Esophagus (tissue), 2 donors: Measurements from ENCODE around the gene PTGDR2. TPM values are rescaled to one million over a fixed set of nuclear protein-coding genes. Genes with fewer than 3 reads are reported as not detected.

ENCODE experiments used
- H3K27ac ChIP-seq, 2 donors: one replicate each; pipeline ENCODE4 v1.5.1; 2013; ENCODE audit warnings: low read depth in 2 of 2, mild to moderate bottlenecking in 2 of 2, inconsistent platforms in 1 of 2, low read length in 1 of 2, moderate library complexity in 1 of 2
- H3K27me3 ChIP-seq, 2 donors: one replicate each; pipeline ENCODE4 v1.6.1; 2013; ENCODE audit warnings: low read length in 2 of 2, control low read depth in 1 of 2, mild to moderate bottlenecking in 1 of 2; ENCODE audit not compliant: insufficient read depth in 2 of 2, control insufficient read depth in 1 of 2
- H3K36me3 ChIP-seq, 2 donors: one replicate each; pipeline ENCODE4 v1.6.1; 2013; ENCODE audit warnings: low read length in 1 of 2; ENCODE audit not compliant: control insufficient read depth in 2 of 2, insufficient read depth in 2 of 2
- H3K4me1 ChIP-seq, 2 donors: one replicate each; pipeline ENCODE4 v1.6.1; 2013; ENCODE audit warnings: low read length in 1 of 2; ENCODE audit not compliant: control insufficient read depth in 2 of 2, insufficient read depth in 2 of 2
- H3K4me3 ChIP-seq, 2 donors: one replicate each; pipeline ENCODE4 v1.5.1; 2013; ENCODE audit warnings: low read length in 2 of 2, mild to moderate bottlenecking in 2 of 2, low read depth in 1 of 2, moderate library complexity in 1 of 2
- H3K9me3 ChIP-seq, 2 donors: one replicate each; pipeline ENCODE4 v1.6.1; 2013; ENCODE audit warnings: mild to moderate bottlenecking in 2 of 2, low read depth in 1 of 2, low read length in 1 of 2, moderate library complexity in 1 of 2; ENCODE audit not compliant: control insufficient read depth in 2 of 2, insufficient read depth in 1 of 2
- WGBS, 2 donors: extraction: QIAGEN DNeasy Blood & Tissue Kit; methylation state at CpG; one replicate each; pipeline ENCODE4 v1.1.7; 2013; 5-methylcytosine and 5-hydroxymethylcytosine counted together
- polyA plus RNA-seq, 2 donors: library from polyadenylated mRNA; stranded (reverse); fragments of 200-250 nt; gene quantifications; one replicate each; pipeline ENCODE4 v1.2.3, GENCODE V29; 2013
- donor health status: healthy with polysubstance abuse.
- donor health status: Bipolar disorder and iron deficiency.

The PTGDR2 gene
- polyA plus RNA-seq, 2 donors = 0.26 to 0.41 TPM

- Histone ChIP-seq H3K27ac (no peak overlapping the region), H3K27me3 (no peaks in the 10 kb centered on the region), H3K4me3 (no peak overlapping the region), H3K36me3 (peaks cover 6 to 11% of the 10 kb centered on the region in 2 donors), H3K4me1 (no peaks in the 10 kb centered on the region), H3K9me3 (no peaks in the 10 kb centered on the region)
- 79 to 83% methylated on average over 7 of the region's 7 CpGs for WGBS, 2 donors
Observed at GRCh38 chr11:60891103-60891741, 35.5 kb upstream of the PTGDR2 start.

- 52 to 69% methylated on average over 5 of the region's 5 CpGs for WGBS, 2 donors
- Histone ChIP-seq H3K27ac (no peak overlapping the region), H3K9me3 (no peaks in the 10 kb centered on the region), H3K27me3 (no peaks in the 10 kb centered on the region), H3K4me3 (no peak overlapping the region), H3K4me1 (no peaks in the 10 kb centered on the region), H3K36me3 (peaks cover 6 to 9% of the 10 kb centered on the region in 2 donors)
Observed at GRCh38 chr11:60890696-60891095, 34.9 kb upstream of the PTGDR2 start.

- H3K9me3 ChIP-seq = no peaks in the 10 kb centered on the region
- 59 to 62% methylated on average over 6 of the region's 6 CpGs for WGBS, 2 donors
- no peaks in the 10 kb centered on the region for H3K4me1 ChIP-seq
- H3K4me3 ChIP-seq = no peak overlapping the region
- peaks cover 3 to 9% of the 10 kb centered on the region in 2 donors for H3K36me3 ChIP-seq
- H3K27ac ChIP-seq = no peak overlapping the region
- H3K27me3 ChIP-seq = no peaks in the 10 kb centered on the region
Observed at GRCh38 chr11:60889869-60890311, 34.1 kb upstream of the PTGDR2 start.

GRCh38 chr11:60887556-60887955, 31.8 kb upstream of the PTGDR2 start:
- 57 to 66% methylated on average over 5 of the region's 5 CpGs for WGBS, 2 donors
- Histone ChIP-seq H3K27ac (no peak overlapping the region), H3K9me3 (no peaks in the 10 kb centered on the region), H3K4me3 (no peak overlapping the region), H3K27me3 (no peaks in the 10 kb centered on the region), H3K36me3 (peaks cover 0 to 7% of the 10 kb centered on the region in 2 donors), H3K4me1 (no peaks in the 10 kb centered on the region)

- H3K9me3 ChIP-seq = no peaks in the 10 kb centered on the region
- H3K4me3 ChIP-seq = no peak overlapping the region
- 73% methylated on average over 8 of the region's 8 CpGs for WGBS, 2 donors
- no peaks in the 10 kb centered on the region for H3K27me3 ChIP-seq
- H3K36me3 ChIP-seq = peaks cover 0 to 4% of the 10 kb centered on the region in 2 donors
- H3K27ac ChIP-seq = no peak overlapping the region
- no peaks in the 10 kb centered on the region for H3K4me1 ChIP-seq
Observed at GRCh38 chr11:60880643-60881282, 25.0 kb upstream of the PTGDR2 start.

GRCh38 chr11:60879971-60880588, 24.3 kb upstream of the PTGDR2 start:
- Histone ChIP-seq H3K9me3 (no peaks in the 10 kb centered on the region), H3K27ac (no peak overlapping the region), H3K4me3 (no peak overlapping the region), H3K27me3 (no peaks in the 10 kb centered on the region), H3K36me3 (peaks cover 0 to 4% of the 10 kb centered on the region in 2 donors), H3K4me1 (no peaks in the 10 kb centered on the region)
- 76 to 77% methylated on average over 5 of the region's 5 CpGs for WGBS, 2 donors

- Histone ChIP-seq H3K36me3 (peaks cover 0 to 4% of the 10 kb centered on the region in 2 donors), H3K4me1 (peaks cover 0 to 2% of the 10 kb centered on the region in 2 donors), H3K9me3 (no peaks in the 10 kb centered on the region), H3K27me3 (no peaks in the 10 kb centered on the region), H3K27ac (no peak overlapping the region), H3K4me3 (no peak overlapping the region)
- 79 to 93% methylated on average over 1 of the region's 1 CpG for WGBS, 2 donors
Observed at GRCh38 chr11:60879104-60879503, 23.4 kb upstream of the PTGDR2 start.

- Histone ChIP-seq H3K9me3 (no peaks in the 10 kb centered on the region), H3K4me3 (no peak overlapping the region), H3K36me3 (peaks cover 0 to 4% of the 10 kb centered on the region in 2 donors), H3K27me3 (no peaks in the 10 kb centered on the region), H3K4me1 (peaks cover 0 to 2% of the 10 kb centered on the region in 2 donors), H3K27ac (peak overlapping the region; percentile 13 to 76)
- WGBS, 2 donors = 67 to 73% methylated on average over 5 of the region's 5 CpGs
Observed at GRCh38 chr11:60878245-60879101, 22.7 kb upstream of the PTGDR2 start.

- Histone ChIP-seq H3K36me3 (peaks cover 0 to 4% of the 10 kb centered on the region in 2 donors), H3K4me1 (peaks cover 2 to 5% of the 10 kb centered on the region in 2 donors), H3K4me3 (no peak overlapping the region), H3K27ac (no peak overlapping the region), H3K9me3 (no peaks in the 10 kb centered on the region), H3K27me3 (no peaks in the 10 kb centered on the region)
- 98% methylated on average over 2 of the region's 2 CpGs for WGBS, 2 donors
Observed at GRCh38 chr11:60876168-60876485, 20.4 kb upstream of the PTGDR2 start.
